ENCODE results near the gene HYAL3. TPM values are rescaled to one million over a fixed set of nuclear protein-coding genes. Genes with fewer than 3 reads are reported as not detected.

HYAL3 gene
- total and polyA plus RNA-seq, 2 of the 8 experiments (the other 6 are each of a cell fraction or from before 2014, with no cell fraction given): 3.2 to 12.2 TPM

GRCh38 chr3:50338965-50339364 is 39.8 kb upstream of the HYAL3 start:
- POLR2A ChIA-PET (ENCODE audit: partially characterized antibody): interaction anchor here (0.6 to 1.3 kb wide), 3 partner anchors 35 to 664 kb away, joined by 3 read pairs; no protein-coding TSS in a partner anchor

More at GRCh38 chr3:50338965-50339364, 39.8 kb upstream of the HYAL3 start:
- no peak overlapping the region for H4K91ac ChIP-seq (replicated peaks; ENCODE audit: insufficient read length, low read length)
- no peak for DNase-seq (ENCODE audit: low read depth in 1 of 2, low spot score in 2 of 2)
- H3K14ac ChIP-seq (ENCODE audit: insufficient read length): no peak overlapping the region
- H3K56ac ChIP-seq (replicated peaks; ENCODE audit: insufficient read length, low read depth, low read length): no peak overlapping the region
- H2BK5ac ChIP-seq (ENCODE audit: low read depth, low read length): no peak overlapping the region
- no peak overlapping the region for H3K9ac ChIP-seq (replicated peaks in 1 of 4; ENCODE audit: extremely low read depth in 1 of 4, low read depth in 3 of 4, low read length in 3 of 4)
- no peak for FAIRE-seq
- H3K27me3 ChIP-seq (replicated peaks in 1 of 4; ENCODE audit: control insufficient read depth in 3 of 4, extremely low read depth in 1 of 4, insufficient read depth in 3 of 4, low read length in 3 of 4): peaks cover 20 to 56% (median 43%) of the 10 kb centered on the region in 4 experiments
- H3K4me3 ChIP-seq (ENCODE audit: extremely low read depth in 1 of 4, insufficient read depth in 2 of 4, low read depth in 3 of 4, low read length in 4 of 4): no peak overlapping the region
- H3K23me2 ChIP-seq (ENCODE audit: low read depth, low read length): peaks cover 18% of the 10 kb centered on the region
- H3K79me2 ChIP-seq (ENCODE audit: control insufficient read depth in 1 of 2, insufficient read depth in 2 of 2, low read length in 2 of 2): peaks cover 0 to 25% of the 10 kb centered on the region in 2 experiments; a peak in 2 of 4 replicates
- no peak overlapping the region for H3K27ac ChIP-seq (ENCODE audit: low read depth, low read length)
- H2AK5ac ChIP-seq (ENCODE audit: low read depth, low read length): peak overlapping the region; percentile 20; the same call in 1 of the 2 replicates
- no peak overlapping the region for H2AFZ ChIP-seq (ENCODE audit: low read length)
- peaks cover 0 to 19% (median 14%) of the 10 kb centered on the region in 4 experiments; a peak in 5 of 7 replicates for H3K4me1 ChIP-seq (replicated peaks in 1 of 4; ENCODE audit: control insufficient read depth in 3 of 4, insufficient read depth in 4 of 4, low read length in 3 of 4)
- no peak overlapping the region; a peak in 1 of 4 replicates for H3K4me2 ChIP-seq (ENCODE audit: insufficient read depth in 1 of 2, low read depth in 2 of 2, low read length in 2 of 2)
- no peak overlapping the region for H2BK20ac ChIP-seq (ENCODE audit: low read length)
- no peak for TF ChIP-seq GABPA (IDR thresholded peaks at IDR 0.05; ENCODE audit: borderline replicate concordance, insufficient read depth, low read length)
- no peak for TF ChIP-seq CREB1 (IDR thresholded peaks at IDR 0.05)
- no peak for TF ChIP-seq RAD21 (IDR thresholded peaks at IDR 0.05 in 1 of 2, conservative IDR thresholded peaks at IDR 0.05 in 1 of 2; ENCODE audit: low read depth in 2 of 2, low read length in 2 of 2)
- TF ChIP-seq TEAD4 (IDR thresholded peaks at IDR 0.05; ENCODE audit: low read depth, low read length): no peak
- TF ChIP-seq MAFK (IDR thresholded peaks at IDR 0.05; ENCODE audit: low read depth, low read length): no peak
- no peak for TF ChIP-seq ASH2L (IDR thresholded peaks at IDR 0.05; ENCODE audit: low read length)
- no peak for TF ChIP-seq SIX5 (IDR thresholded peaks at IDR 0.05; ENCODE audit: low read depth, low read length)
- no peak for TF ChIP-seq MAX (IDR thresholded peaks at IDR 0.05)
- no peak for TF ChIP-seq SIN3A (conservative IDR thresholded peaks at IDR 0.05 in 1 of 2, IDR thresholded peaks at IDR 0.05 in 1 of 2; ENCODE audit: low read depth in 1 of 2, low read length in 2 of 2)
- TF ChIP-seq JUND (IDR thresholded peaks at IDR 0.05; ENCODE audit: low read length): no peak
- TF ChIP-seq TCF12 (IDR thresholded peaks at IDR 0.05; ENCODE audit: low read depth, low read length): no peak
- no peak for TF ChIP-seq NRF1 (IDR thresholded peaks at IDR 0.05; ENCODE audit: low read depth, low read length)
- no peak for TF ChIP-seq HDAC2 (IDR thresholded peaks at IDR 0.05; ENCODE audit: borderline replicate concordance in 1 of 2, low read depth in 2 of 2, low read length in 2 of 2)
- no peaks in the 10 kb centered on the region for H3K9me3 ChIP-seq (ENCODE audit: insufficient read depth in 2 of 2, low read depth in 1 of 2, low read length in 1 of 2)
- H2BK120ac ChIP-seq (replicated peaks; ENCODE audit: low read depth, low read length): no peak overlapping the region
- no peak overlapping the region for H2BK12ac ChIP-seq (ENCODE audit: low read depth, low read length)
- WGBS, 2 experiments (ENCODE audit: extremely low coverage in 1 of 2, insufficient coverage in 1 of 2, insufficient read length in 1 of 2, insufficient replicate concordance in 2 of 2, low coverage in 1 of 2, low lambda C conversion rate in 2 of 2, missing lambda C conversion rate in 1 of 2): 95% methylated on average over 5 of the region's 5 CpGs; no CpG with 5 or more reads in 1 of the 2 experiments
- no peak overlapping the region for H4K8ac ChIP-seq (ENCODE audit: extremely low read depth, insufficient read depth, low read length)
- no peak overlapping the region for H3K18ac ChIP-seq (ENCODE audit: extremely low read depth, low read length)
- H3K36me3 ChIP-seq (ENCODE audit: control insufficient read depth in 2 of 4, insufficient read depth in 4 of 4, low read length in 3 of 4): no peaks in the 10 kb centered on the region
- peak overlapping the region; percentile 93; the same call in 1 of the 2 replicates for H2BK15ac ChIP-seq (ENCODE audit: low read length)
- H4K5ac ChIP-seq (ENCODE audit: insufficient read length, low read depth, low read length): no peak overlapping the region
- CTCF ChIA-PET (ENCODE audit: partially characterized antibody): interaction anchor here (0.7 to 7.7 kb wide), 4 partner anchors 8 to 277 kb away, joined by 3 to 60 read pairs (median 12); partner anchors contain the start of gene HYAL2
- H3K79me1 ChIP-seq (ENCODE audit: low read depth, low read length): peaks cover 4% of the 10 kb centered on the region; the same call in 1 of the 2 replicates
- no peak overlapping the region for H3K4ac ChIP-seq (replicated peaks; ENCODE audit: insufficient read length, low read depth, low read length)
- H3K23ac ChIP-seq (ENCODE audit: insufficient read length): no peak overlapping the region
- H4K20me1 ChIP-seq (replicated peaks in 1 of 2; ENCODE audit: control insufficient read depth in 1 of 2, insufficient read depth in 2 of 2, low read length in 2 of 2): peaks cover 0 to 7% of the 10 kb centered on the region in 2 experiments

Measured in H1 (cell line).